GM12872 (cell line): Measurements from ENCODE around the gene C5.

Experiments used
- CTCF ChIP-seq: IDR thresholded peaks from 3 replicates; pipeline ENCODE4 v1.5.1; 2011; ENCODE audit warnings: low read depth, mild to moderate bottlenecking, low read length, moderate library complexity; ENCODE audit not compliant: insufficient read depth

C5 gene

GRCh38 chr9:120910643-120911042 is 139.4 kb downstream of the C5 start:
- no peak for TF ChIP-seq CTCF

- no peak for TF ChIP-seq CTCF
Observed at GRCh38 chr9:120909904-120910303, 140.2 kb downstream of the C5 start.

GRCh38 chr9:120905315-120906164 is 144.5 kb downstream of the C5 start:
- no peak for TF ChIP-seq CTCF

- no peak for TF ChIP-seq CTCF
Observed at GRCh38 chr9:120904978-120905301, 145.1 kb downstream of the C5 start.

- no peak for TF ChIP-seq CTCF
Observed at GRCh38 chr9:120904061-120904977, 145.8 kb downstream of the C5 start.

GRCh38 chr9:120902569-120903535 is 147.2 kb downstream of the C5 start:
- TF ChIP-seq CTCF: no peak
